HT1080 (cell line): Measurements from ENCODE around the gene NTNG2. TPM values are rescaled to one million over a fixed set of nuclear protein-coding genes. Genes with fewer than 3 reads are reported as not detected.

Experiments used
- DNase-seq: peaks from one replicate; pipeline ENCODE4 v3.0.0-alpha.2; 2015; ENCODE audit warnings: low read depth
- total RNA-seq: library from RNA; depleted of rRNA; stranded (reverse); fragments of >200 nt; shearing (Covaris generic); gene quantifications from 2 replicates; pipeline ENCODE4 v1.2.3, GENCODE V29; 2014

Gene NTNG2
- total RNA-seq, 1 experiment from 2014 or later = 2.6 TPM

DNA sequence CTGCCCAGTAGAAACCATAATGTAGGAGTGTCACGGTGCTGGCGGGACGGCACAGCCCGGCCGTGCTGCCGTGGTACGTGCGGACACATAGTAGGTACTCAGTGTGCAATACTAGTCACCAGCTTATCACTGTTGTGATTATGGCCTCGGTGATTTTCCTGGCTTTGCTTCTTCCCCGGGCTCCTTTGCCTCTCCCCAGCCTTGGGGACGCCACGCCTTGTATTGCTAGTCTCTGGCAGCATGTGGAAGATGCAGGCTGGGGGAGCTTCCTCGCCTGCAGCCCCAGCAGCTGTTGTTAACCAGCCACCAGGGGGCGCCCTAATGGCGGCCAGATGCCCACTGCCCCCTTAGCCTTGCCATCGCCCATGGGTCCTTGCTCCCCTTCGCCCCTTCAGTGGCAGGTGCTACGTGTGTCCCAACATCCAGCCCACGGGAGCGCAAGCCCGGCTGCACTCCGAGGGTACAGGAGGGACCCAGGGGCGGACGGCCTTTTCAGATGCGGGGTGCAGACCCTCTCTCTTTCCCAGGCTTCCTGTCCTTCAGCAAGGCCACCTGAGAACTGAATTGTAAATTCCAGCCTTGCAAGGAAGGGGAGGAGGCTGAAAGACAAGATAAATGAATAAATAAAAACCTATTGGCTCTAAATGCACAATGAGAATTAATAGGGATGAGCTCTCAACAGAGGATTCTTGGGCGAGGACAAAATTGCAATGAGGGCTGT, 8.0 kb downstream of the NTNG2 start:
- DNase-seq = peak; percentile 55

DNA sequence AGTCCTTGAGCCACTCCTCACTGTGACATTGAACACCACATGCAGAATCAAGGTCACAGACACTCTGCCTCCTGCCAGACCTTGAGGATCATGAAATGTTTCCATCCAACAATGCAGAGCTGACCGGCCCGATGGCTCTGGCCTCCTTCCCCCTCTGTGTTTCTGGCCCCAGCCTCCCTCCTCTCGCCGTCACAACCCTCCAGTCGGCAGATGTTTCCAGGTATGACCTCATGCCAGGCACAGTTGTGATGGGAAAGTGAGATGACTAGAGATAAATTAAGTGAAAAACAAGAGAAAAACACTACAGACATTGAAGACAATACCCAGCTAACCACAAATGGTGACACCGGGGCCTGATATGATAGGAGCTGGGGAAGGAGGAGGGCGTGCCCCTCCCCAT, 9.8 kb downstream of the NTNG2 start:
- no peak for DNase-seq

DNA sequence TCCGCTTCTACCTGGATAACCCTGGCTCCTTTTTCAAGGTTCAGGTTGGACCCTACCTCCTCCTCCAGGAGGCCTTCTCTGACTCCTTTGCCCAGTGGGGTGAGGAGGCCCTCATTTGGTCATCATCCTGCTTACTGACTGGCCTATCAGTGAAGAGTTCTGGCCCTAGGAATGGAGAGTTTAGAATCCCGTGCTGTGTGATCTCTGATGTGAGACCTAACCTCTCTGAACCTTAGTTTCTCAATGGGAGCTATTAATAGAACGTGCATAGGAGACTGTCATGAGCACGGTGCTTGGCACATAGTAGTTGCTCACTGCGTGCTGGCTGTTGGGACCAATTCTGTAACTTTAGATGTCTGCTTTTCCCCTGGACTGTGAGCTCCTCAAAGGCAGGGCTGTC, 10.3 kb downstream of the NTNG2 start:
- DNase-seq = no peak

DNA sequence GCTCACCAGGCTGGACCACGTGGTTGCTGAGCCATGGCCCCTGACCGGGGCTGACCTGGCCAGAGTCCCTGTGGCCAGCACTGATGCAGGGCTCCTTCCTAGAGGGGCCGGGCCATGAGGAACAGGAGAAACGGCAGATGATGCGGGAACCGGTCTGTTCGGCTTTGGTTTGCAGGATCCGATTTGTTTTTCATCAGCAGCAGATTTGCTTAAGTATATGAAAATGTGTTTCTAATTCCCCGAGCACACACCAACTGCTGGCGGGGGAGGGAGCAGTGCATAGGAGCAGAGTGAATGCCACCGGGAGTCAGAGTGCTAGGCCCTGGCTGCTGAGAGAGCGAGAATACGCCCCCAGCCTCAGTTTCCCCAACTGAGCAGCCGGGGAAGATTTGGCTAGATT, 13.6 kb downstream of the NTNG2 start:
- no peak for DNase-seq

DNA sequence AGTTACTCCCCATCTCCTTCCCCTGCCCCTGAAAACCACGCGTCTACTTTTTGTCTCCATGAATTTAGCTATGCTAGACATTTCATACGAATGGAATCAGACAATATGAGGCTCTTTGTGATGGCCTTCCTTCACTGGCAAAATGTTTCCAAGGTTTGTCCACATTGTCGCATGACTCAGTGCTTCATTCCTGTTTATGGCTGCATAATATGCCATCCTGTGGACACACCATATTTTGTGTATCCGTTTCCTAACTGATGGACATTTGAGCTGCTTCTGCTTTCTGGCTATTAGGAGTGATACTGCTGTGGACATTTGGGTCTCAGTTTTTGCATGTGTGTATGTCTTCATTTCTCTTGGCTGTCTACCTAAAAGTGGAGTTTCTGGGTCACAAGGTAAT, 14.5 kb downstream of the NTNG2 start:
- no peak for DNase-seq

DNA sequence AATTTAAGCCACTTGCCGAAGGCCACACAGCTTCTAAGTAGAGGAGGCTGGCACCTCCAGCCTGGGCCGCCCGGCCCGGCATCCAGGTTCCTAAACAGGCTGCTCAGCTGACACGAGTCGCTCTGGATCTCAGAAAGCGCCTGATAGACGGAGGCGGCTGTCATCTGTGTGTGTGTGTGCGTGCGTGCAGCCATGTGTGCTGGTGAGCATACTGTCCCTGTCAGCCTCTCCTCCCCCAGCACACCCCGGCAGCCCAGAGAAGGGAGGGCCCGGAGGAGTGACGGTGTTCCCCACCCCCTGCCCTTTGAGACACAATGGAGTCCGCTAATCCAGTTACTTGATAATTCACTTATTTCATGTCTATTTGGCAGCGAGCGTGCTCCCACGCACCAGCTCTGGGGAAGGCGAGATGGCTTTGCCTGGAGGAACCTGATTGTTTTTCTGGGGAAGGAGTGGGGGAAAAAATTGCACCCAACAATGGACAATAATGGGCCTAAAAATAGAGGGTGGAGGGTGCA, 20.0 kb downstream of the NTNG2 start:
- DNase-seq = no peak

DNA sequence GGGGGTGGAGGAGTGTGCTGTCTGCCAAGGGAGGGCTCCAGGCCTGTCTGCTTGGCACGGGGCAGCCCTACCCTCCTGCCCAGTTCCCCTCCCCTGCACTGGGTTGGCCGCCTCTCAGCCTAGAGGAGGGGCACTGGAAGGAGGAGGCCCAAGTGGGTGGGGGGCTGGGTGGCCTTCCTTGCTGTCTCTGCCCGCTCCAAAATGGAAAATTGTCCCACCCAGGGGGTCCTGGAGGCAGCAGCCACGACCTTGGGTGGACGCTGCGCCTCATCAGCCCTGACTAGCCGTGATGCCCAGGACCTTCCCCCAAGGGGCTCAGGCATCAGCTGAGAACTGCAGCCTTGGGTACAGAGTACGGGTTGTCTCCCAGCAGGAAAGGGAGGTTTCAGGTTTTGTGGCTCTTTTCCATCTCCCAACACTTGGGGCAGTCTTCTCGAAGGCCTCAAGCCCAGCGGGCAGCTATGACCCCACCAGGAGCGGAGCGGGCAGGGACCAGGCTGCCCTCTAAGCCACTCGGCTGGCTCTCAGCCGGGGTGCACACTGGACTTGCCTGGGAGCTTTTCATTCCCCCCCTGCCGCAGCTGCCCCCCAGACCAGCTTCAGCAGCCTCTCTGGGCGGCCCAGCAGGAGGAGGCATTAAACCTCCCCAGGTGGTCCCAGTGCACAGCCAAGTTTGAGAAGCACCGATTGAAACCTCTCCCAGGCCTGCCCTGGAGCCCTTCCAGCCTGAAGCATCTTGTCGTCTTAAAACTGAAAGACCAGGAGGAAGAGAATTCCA, 20.6 kb downstream of the NTNG2 start:
- no peak for DNase-seq

DNA sequence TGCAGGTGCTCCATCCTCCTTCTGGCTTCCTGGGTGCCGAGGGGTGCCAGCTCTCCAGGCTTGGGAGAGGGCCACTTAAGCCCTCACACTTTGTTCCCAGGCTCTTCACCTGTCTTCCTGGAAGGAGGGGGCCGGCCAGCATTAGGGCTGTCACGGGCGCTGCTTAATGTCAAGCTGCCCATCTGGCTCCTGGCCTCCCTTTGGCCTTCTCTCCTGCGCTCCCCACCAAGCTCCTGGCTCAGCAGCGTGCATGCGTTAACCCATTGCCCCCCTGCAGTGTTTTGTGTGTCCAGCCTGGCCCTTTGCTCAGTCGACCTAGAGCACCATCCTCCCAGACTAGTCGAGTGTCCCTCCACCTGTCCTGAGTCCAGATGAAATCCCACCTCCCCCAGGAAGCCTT, 21.3 kb downstream of the NTNG2 start:
- no peak for DNase-seq

DNA sequence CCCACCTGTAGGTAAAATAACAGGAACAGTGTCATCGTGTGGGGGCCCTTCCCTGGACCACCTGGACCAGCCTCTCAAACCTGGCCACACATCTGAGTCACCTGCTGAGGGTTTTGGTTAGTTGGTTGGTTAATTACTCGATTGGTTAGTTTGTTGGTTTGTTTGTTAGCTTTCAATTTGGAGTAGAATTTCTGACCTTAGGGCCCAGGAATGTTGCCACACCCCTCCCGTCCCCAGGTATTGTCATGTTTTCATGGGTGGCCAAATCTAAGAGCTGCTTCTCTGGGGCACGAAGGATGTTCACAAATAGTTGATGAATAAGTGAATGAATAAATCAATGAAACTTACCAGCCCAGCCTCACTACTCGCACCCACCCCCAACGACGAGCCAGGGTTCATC, 21.9 kb downstream of the NTNG2 start:
- no peak for DNase-seq

DNA sequence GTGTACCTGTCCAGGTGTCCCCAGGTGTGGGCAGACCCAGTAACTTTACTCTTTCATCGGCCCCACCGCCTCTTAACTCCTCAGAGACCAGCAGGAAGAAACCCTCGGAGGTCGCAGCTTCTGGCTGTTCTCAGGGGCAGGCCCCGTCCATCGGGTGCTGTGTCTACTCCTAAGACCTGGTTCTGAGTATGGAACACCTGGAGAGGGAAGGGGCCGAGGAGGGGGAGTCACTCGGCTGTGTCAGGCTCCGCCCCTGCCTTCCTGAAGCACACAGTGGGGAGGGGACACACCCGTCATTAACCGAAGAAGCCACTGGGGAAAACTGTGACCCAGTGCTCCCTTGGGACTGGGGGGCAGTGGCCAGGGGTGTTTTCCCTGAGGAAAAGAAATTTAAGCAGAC, 22.3 kb downstream of the NTNG2 start:
- DNase-seq = no peak

DNA sequence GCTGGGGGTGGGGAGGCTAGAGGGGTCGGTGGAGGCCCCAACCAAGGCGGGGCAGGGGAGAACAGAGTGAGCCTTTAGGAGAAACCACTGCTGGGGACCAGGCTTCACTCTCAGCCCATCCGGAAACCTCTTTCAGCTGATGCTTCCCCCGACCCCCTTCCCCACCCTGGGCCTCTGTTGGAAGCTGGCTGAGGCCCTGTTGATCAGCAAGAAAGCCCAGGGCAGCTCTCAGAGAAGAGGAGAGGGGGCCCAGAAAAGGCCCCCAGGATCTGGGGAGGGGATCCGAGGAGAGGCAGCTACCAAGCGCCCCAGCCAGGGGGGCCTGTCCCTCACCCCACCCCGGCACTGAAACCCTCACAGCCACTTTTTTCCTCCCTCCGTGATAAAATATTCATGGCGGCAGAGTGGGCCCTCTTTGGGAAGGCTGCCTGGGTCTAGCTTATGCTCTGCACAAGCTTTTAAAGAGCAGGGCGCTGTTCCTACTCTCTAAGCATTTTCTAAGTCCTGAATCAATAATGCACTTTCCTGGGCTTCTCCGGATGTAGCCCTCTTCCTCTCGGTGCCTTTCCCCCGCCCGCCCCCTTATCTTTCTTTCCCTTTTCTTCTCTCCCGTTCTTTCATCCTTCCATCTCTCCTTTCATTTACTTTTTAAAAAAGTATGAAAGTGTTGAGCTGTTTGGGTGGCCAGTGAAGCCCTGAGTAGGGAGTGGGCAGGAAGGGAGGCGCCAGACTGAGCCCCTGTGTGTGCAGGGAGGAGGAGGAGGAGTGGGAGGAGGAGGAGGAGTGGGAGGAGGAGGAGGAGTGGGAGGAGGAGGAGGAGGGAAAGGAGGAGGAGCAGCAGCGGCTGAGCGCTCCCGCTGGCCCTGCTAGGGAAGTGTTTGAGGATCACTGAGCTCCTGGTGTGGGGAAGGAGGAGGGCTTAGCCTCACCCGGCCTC, 23.5 kb downstream of the NTNG2 start:
- DNase-seq = no peak

DNA sequence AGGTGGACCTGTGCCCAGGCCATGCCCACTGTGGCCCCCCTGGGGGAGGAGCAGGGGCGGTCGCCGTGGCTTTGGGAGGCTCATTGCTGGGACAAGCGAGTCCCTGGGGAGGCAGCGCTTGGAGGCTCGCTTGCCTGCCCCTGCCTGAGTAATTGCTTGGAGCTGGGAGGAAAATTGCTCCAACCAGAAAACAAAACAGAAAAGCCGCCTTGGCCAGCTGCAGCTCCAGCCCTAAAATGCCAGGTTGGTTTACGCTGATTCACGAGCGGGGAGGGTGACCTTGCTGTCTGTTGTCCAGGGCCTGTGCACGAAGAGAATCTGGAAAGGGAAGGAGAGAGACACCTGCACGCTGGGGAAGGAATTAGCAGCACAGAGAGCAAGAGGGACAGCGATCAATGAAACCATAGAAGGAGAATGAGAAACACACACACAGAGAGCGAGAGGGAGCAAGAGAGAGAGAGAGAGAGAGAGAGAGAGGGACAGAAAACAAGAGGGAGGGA, 25.3 kb downstream of the NTNG2 start:
- no peak for DNase-seq

DNA sequence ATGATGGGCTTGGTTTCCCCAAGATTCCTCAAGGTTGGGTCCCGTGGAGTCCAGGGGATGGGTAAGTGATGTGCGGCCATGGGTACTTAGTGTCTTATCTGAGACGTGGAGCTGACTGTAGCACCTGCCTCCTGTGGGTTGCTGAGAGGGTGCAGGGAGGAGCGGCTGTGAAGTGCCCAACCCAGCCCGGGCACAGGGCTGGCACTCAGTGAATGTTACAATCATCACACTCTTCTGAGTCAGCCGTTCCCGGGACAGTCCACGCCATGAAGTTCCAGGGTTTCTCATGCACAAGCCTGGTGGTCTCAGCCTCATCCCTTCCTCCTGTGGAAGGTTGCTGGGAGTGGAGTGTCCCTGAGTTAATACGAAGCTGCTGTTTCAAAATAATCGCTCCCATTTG, 29.1 kb downstream of the NTNG2 start:
- no peak for DNase-seq

DNA sequence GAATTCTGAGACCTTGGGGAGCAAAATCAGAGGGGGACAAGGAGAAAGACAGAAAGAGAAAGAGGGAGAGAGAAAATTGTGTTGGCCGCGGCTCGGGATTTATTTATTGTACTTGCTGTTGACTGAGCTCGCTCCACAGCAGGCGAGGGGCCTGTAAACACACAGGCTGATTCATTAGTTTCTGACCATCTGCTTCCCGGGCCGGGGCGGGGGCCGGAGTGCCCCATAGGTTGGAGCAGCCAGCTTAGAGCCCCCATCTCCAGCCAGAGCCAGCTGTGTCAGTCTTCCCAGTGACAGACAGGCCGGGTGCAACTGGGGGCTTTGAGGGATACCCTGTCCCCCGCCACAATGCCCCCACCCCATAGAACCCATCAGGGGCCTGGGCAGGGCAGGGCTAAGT, 30.9 kb downstream of the NTNG2 start:
- no peak for DNase-seq

DNA sequence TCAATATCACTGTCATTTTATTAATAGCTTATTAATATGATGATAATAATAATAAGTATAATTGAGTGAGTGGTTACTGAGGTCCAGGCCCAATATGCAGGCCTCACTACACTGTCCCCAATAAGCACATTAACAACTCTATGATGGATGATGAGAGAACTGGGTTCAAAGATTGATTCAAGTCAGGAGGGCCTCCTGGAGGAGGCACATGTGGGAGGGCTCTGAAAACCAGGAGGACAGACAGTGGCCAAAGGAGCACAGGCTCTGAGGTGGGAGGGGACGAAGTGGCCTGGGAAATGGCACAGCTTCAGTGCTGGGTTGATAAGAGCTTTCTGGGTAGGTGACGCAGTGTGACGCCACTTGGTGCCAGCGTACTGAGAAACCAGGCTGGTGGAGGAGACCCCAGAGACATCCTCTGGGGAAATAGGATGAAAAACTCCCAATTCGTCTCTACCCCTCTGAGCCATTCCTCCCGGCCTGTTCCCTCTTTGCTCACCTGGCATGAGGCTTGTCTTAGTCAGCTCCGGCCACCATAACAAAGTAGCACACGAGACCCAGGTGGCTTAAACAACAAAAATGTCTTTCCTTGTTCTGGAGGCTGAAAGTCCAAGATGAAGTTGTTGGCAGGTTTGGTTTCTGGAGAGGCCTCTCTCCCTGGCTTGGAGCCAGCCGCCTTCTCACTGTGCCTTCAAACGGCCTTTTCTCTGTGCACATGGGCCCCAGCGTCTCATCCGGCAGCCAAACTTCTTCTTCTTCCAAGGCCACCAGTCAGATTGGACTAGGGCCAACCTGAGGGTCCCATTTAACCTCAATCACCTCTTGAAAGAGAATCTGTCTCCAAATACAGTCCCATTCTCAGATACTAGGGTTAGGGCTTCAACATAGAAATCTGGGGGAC, 31.6 kb downstream of the NTNG2 start:
- no peak for DNase-seq

DNA sequence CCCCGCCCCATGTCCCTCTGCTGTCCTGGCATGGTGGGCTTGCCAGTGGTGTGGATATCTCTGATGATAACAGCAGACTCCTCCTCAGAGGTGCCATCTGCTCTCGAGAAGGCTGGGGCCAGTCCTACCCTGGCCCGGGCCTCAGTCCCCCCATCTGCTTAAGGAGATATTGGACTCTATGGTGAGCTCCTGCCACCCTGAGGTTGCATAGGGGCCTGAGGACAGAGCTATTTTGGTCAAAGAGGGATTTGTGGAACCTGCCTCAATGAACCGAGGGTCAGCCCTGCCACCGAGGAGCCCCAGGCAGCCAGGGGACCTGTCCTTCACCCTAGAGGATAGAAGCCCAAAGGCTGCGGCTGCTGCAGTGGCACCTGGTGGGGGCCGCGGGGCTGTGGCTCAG, 32.6 kb downstream of the NTNG2 start:
- no peak for DNase-seq

DNA sequence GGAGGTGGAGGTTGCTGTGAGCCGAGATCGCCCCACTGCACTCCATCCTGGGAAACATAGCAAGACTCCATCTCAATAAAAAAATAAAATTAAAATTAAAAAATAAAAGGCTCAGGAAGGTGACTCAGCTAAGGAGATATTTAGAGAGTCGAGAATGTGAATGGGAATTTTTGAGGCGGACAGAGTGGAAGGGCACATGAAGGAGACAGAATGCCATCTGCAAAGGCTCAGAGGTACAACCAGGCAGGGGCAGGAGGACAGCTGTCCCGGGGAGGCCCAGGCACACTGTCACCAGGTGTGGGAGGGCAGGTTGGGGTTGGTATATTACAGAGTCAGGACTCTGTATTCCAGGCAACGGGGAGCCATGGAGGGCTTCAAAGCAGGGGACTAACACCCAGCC, 35.5 kb downstream of the NTNG2 start:
- no peak for DNase-seq

DNA sequence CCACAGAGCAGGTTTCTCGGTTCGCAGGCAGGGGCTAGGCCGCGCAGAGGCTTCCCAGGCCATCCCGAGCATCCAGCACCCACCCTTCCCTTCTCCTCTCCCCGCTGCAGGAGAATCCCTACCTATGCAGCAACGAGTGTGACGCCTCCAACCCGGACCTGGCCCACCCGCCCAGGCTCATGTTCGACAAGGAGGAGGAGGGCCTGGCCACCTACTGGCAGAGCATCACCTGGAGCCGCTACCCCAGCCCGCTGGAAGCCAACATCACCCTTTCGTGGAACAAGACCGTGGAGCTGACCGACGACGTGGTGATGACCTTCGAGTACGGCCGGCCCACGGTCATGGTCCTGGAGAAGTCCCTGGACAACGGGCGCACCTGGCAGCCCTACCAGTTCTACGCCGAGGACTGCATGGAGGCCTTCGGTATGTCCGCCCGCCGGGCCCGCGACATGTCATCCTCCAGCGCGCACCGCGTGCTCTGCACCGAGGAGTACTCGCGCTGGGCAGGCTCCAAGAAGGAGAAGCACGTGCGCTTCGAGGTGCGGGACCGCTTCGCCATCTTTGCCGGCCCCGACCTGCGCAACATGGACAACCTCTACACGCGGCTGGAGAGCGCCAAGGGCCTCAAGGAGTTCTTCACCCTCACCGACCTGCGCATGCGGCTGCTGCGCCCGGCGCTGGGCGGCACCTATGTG, 36.1 kb downstream of the NTNG2 start:
- no peak for DNase-seq

DNA sequence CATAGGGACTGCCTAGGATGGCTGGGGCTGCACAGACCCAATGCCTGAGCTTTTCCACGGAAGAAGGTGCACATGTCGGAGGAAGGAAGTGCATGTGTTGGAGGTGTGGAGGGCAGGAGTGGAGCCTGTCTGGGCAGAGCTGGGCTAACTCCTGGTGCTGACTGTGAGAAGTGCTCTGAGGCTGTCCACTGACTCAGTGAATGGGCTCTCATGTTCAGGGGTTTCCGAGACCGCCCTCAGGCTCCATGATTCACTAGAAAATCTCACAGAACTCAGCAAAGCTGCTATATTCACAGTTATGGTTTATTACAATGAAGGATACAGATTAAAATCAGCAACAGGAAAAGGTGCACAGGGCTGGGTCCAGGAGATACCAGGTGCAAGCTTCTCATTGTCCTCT, 37.2 kb downstream of the NTNG2 start:
- no peak for DNase-seq

DNA sequence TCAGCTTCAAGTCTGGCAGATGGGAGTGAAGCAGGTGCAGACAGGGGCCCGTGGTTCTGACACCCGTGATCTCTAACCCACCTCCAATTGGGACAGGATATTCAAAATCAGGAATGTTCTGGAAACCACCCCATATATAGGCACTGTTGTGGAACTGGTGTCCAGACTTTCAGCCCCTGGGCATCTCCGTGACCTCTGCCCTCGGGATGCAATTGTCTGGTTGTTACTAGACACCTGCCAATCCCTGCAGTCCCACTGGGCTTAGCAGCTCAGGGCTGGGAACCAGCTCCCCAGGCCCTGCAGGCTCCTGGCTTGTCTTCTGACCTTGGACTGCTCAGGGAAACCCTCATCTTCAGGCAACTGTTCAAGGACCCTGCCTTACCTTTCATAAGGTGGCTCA, 38.8 kb downstream of the NTNG2 start:
- no peak for DNase-seq
